Testis (tissue), 2 donors: ENCODE measurements around the gene RASL10A.

Source experiments
- CTCF ChIP-seq, 3 experiments: fragments of 450-650 bp in 2 of 3; fragments of 200-600 bp in 1 of 3; sonication (generic) in 1 of 3; IDR thresholded peaks; one replicate each; pipeline ENCODE4 v1.5.1; 2016 to 2019; ENCODE audit warnings: antibody characterized with exemption in 3 of 3, mild to moderate bottlenecking in 2 of 3, moderate library complexity in 1 of 3
- POLR2A ChIP-seq: fragments of 450-650 bp; IDR thresholded peaks from one replicate; pipeline ENCODE4 v1.6.1; 2017; ENCODE audit warnings: antibody characterized with exemption, mild to moderate bottlenecking, moderate library complexity

GRCh38 chr22:29317827-29318454 is 2.4 kb upstream of the RASL10A start:
- no peak for TF ChIP-seq POLR2A
- no peak for TF ChIP-seq CTCF (IDR thresholded peaks at IDR 0.05)
